ENCODE results near the gene UBE2V1.

The UBE2V1 gene

DNA sequence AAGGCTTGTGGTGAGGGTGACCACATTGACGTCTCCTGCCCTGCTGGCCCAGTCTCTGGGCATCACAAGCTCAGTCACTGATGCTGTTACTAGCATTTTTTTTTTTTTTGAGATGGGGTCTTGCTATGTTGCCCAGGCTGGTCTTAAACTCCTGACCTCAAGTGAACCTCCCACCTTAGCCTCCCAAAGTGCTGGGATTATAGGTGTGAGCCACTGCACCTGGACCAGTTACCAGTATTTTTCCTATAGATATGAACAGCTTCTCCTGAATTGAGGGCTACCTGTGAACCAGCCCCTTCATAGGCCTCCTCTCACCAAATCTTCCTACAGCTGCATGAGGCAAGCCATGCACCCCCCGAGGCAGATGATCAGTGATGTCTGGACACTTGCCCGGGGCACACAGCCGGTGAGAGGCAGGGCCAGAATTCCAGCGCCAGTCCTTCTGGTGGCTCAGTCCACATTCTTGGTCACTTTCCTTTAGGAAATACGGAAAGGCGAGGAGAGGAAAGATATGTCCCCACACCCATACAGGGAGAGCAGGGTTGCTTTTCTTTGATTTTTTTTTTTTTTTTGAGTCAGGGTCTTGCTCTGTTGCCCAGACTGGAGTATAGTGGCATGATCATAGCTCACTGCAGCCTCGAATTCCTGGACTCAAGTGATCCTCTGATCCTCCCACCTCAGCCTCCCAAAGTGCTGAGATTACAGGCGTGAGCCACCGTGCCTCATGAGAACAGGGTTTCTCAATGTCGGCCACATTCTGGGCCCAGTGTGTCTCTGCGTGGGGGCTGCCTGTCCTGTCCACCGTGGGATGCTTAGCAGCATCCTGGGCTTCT, 50.7 kb downstream of the UBE2V1 start:
- no peak for DNase-seq (ENCODE audit: low read depth)

DNA sequence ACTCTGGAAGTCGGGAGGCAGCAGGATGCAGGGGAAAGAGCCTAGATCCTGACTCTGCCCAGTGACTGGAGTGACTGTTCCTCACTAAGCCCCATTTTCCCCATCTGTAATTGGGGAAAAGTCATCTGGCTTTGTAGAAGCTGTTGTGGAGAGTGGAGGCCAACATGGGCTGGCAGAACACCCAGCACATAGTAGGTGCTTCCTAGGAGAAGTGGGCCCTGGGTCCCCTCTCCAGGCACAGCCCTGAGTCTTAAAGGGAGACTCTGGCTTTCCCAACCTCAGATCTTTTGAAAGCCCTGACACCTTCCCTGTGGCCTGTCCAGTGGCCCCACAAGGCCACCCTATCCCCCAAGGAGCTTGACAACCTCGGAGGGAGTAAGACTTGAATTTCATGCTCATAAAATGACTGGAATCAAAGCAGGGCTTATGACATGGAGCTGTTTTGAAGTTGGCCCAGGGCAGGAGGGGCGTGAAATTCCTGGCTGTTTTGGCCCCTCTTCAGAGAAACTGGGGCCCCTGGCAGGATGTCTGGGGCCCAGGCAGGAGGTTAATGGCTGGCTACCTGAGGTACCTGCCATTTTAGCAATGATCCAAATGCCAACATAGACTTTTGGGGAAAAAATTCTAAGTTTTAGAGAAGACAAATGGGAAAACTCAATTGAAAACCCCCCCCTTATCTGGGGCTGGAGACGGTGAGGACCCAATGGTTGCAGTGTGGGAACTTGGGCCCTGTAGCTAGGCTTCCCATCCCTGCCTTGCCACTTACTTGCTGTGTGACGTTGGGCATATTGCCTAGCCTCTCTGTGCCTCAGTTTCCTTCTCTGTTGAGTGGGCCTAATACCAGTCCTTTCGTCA, 51.6 kb downstream of the UBE2V1 start:
- no peak for DNase-seq (ENCODE audit: low read depth)

DNA sequence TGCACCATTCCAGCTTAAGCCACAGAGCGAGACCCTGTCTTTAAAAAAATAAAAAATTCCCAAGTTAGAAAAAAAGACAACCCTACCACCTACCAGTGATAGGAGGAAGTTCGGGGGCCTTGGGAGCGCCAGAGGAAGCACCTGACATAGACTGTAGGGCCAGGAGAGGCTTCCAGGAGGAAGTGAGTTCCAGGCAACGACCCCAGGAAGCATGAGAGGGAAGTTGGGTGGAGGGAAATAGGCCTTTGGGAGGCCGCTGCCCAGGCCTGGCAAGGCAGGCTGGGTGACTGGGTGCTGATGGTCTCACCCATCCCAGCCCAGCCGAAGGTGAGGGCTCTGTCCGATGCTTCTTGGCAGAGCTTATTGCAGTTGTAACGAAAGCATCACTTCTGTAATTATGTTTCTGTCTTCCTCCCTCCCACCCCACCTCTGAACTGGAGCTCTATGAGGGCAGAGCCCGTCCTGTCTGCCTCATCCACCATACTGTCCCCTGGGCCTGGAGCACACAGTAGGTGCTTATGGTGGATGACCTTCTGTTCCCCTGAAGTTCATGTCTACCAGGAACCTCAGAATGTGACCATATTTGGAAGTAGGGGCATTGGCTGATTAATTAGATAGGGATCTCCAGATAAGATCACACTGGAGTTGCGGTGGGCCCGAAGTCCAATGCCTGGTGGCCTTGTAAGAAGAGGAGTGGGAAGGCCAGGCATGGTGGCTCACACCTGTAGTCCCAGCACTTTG, 54.1 kb downstream of the UBE2V1 start:
- DNase-seq (ENCODE audit: low read depth): no peak

DNA sequence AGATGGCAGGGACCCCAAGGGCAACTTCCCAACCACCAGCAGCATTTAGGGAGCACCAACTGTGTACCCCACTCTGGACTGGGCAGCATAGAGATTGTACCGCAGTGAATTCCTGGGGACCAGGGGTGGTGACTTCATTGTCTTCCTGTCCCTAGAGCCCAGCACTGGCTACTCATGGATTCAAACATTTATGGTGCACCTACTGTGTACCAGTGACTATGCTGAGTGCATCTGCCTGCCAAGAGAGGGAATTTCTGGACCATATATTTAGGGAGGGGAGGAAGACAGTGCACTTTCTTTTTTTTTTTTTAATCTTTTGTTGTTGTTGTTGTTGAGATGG, 55.3 kb downstream of the UBE2V1 start:
- no peak for DNase-seq (ENCODE audit: low read depth)

DNA sequence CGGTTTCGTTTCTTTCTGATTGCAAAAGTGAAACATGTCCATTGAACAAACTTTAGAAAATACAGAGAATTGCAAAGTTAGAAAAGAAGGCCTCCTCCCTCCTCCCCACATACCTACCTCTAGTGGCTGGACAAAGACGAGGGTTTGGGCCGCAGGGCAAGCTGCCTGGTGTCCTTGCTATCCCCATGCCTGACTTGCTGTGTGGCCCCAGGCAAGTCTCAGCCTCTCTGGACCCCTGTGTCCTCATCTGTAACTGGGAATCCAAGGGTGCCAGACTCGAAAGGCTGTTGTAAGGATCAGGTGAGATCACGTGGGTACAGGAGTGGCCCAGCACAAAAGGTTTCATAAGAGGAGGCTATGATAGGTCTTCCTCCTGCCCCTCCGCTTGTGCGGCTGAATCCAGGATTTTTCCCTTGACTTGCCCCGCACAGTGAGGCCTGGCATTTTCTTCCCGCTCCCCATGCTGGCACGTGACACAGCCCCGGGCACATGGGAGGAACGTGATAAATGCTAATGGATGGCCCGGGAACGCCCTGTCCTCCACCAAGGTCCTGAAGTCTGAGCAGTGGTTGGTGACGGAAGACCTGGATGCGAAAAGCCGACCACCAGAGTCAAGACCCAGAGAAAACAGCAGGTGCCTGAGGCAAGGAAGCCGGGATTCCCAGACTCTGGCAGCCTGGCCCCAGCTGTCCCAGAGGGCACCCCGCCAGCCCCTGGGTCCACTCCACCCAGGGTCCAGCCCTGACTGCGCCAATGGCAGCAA, 55.8 kb downstream of the UBE2V1 start:
- DNase-seq (ENCODE audit: low read depth): no peak

DNA sequence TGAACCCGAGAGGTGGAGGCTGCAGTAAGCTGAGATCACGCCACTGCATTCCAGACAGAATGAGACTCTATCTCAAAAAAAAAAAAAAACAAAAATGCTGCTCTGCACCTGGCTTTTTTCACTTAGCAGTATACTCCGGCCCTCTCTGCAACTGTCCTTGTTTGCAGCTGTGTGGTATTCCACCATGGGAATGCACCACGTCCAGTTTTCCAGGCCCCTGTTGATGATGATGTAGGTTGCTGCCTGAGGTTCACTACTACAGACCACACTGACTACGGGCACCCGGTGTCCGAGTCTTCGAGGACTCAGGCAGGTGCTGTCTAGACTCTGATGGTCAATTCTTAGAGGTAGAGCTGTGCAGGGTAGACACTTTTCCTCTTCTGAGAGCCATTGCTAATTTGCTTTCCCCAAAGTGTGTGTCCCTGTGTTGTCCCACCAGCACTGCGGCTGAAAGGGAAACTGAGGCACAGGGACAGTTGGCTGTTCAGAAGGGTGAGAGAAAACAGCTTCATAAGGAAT, 56.5 kb downstream of the UBE2V1 start:
- DNase-seq (ENCODE audit: low read depth): no peak

DNA sequence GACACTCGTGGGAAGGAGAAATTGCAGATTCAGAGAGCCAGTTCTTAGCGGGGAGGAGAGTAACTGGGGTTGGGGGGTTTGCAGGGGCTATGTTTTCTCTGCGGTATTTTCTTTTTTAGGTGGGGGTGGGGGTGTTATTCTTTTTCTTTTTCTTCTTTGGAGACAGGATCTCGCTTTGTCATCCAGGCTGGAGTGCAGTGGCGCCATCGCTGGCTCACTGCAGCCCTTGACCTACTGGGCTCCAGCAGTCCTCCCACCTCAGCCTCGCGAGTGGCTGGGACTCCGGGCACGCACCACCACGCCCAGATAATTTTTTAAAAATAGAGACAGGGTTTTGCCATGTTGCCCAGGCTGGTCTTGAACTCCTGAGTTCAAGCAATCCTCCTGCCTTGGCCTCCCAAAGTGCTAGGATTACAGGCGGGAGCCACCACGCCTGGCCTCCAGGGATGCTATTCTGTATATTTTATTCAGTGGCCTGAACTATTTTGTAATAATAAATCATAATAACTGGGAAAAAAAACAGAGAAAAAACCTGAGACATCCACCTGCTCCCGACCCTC, 57.3 kb downstream of the UBE2V1 start:
- DNase-seq (ENCODE audit: low read depth): no peak

DNA sequence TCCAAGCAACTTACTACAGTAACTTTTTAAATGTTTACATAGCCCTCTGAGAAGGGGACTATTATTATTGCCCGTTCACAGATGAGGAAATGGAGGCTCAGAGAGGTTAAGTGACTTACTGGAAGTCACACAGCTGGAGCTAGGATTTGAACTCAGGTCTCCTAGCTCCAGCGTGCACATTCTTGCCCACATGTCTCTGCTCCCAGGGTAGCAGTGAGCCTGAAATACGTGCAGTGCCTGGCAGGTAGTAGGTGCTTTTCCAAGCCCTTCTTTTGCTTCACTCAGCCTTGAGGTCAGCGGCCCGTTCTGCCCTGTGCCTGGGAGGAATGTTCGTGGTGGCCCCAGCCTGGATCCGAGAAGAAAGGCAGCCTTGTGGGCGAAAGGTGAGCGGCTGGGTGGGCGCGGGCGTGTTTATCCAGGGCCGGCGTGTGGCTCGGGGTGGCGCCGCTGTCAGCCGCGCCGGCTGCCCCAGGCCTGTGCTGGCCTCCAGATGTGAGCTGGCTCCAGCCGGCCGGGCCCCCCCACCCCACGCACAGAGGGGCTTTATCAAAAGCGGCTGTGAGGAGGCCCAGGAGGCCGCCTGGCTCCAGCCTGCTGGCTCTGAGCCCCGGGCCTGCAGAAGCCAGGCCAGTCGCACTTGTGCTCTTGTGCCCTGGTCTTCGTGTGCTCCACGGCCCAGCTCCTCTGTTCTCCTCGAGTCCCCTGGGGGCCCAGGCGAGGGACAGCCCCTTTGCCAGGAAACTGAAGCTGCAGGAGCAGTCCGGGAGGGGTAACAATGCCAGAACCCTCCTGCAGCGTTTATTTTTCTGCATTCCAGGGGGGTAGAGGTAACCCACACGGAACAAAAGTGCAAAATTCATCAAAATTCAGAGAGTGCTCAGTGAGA, 58.1 kb downstream of the UBE2V1 start:
- no peak for DNase-seq (ENCODE audit: low read depth)

DNA sequence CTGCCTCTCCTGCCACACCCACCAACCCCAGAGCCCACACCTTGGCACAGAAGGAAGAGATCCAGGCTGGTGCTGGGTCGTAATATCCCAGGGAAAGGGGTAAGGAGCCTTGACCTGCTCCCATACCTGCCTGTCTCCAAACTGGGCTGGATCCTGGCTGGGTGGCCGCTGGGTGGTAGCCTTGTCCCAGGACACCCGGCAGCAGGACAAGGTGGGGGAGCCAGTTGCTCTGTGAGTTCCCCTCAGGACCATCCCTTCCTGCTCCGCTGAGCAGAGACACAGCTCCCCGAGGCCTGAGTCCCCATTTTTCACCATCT, 58.8 kb downstream of the UBE2V1 start:
- DNase-seq (ENCODE audit: low read depth): no peak

DNA sequence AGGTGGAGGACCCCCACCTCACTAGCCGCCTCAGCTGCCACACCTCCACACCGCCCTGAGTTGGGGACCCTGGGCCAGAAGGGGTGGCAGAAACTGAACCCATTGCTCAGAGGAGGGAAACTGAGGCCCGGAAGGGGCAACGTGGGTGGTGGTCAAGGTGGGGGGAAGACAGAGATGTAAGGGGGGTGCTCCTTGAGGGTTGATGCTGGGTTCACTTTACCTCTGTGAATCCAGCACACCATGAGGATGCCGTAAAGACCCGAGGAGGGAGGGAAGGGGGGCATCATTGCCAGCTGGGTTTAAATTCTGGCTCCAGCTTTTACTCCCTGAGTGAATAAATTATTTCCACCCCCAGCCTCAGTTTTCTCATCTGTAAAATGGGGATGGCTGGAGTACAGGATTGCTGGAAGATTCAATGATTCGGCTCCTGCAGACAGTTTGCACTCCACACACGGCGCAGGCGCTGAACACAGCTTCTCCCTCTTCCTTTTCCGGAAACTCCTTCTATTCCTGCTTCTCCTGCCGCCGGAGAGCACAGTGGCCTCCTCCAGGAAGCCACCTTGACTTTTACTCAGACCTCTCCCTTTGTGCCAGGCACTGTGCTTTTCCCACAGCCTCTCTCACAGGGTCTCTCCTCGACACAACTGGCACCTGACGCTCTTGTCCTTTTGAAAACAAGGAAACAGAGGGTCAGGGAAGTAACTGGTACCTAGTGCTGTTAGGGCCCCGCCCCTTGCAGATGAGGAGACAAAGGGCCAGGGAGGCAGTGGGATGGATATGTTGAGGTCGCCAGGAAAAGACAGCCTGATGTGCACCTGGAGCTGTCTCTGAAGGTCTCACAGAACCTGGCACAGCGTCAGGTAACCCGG, 59.4 kb downstream of the UBE2V1 start:
- DNase-seq (ENCODE audit: low read depth): no peak

DNA sequence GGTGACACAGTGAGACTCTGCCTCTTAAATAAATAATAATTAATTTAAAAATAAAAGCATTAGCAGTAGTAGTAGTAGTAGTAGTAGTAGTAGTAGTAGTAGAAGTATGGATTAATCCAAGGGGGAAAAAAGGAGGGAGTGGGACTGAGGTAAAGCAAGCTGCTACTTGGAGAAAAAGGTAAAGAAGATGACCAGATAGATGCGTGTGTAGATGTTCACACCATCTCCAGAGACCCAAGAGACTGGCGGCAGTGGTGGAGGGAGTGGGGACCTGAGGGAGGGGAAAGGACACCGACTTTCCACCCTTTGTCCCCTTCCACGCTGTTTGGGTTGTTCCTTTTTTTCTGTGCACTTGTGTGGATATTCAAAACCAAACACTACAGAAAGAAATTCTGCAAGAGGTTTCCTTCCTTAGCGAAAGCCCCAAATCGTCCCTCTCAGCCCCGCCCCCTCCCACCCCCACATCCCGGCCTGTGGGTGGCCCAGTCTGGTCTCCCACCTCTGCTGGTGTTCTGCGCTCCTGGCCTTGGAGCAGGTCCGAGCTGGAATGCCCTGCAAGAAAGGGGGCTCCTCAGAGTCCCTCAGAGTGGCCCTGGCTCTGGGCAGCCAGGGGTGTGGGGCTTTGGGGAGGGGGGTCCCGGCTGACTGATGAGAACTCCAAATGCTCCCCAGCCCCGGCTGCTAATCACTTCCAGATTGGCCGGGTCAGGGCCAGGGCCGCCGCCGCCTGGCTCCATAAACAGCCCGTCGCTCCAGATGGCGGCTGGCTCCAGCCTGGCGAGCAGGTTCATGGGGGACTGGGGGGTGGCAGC, 60.2 kb downstream of the UBE2V1 start:
- DNase-seq (ENCODE audit: low read depth): no peak

DNA sequence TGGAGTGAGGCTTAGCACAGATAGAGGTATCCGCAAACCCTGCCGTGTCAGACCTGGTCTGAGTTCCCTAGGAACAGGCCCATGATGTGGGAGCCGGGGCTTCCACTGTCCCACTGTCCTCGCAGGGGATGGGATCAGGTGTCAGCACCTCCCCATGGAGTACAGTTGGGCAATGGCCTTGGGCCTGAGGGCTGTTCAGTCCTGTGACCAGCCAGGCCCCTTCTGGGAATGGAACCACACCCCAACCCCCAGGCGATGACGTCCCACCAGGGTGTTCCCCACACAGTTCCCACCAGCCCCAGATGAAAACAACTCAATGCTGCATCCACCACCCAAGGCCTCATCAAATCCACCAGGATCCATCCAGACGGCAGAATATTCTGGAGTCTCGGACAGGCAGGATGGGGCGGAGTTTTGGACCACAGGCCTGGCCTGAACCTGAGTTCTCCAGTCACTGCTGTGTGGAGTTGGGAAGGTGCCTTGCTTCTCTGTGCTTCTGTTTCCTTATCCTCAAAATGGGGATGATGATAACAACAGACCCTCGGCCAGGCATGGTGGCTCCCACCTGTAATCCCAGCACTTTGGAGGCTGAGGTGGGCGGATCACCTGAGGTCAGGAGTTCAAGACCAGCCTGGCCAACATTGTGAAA, 62.2 kb downstream of the UBE2V1 start:
- DNase-seq (ENCODE audit: low read depth): no peak

DNA sequence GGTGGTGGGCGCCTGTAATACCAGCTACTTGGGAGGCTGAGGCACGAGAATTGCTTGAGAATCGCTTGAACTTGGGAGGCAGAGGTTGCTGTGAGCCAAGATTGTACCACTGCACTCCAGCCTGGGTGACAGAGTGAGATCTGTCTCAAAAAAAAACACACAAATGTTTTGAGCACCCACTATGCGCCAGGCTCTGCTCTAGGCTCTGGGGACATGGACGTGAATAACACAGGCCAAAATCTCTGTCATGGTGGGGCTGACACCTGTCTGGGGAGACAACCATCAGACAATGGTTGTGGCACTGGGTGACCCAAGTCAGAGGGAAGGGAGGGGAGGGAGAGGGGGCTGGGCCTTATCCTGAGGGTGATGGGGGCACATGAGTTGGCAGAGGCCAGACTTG, 62.7 kb downstream of the UBE2V1 start:
- no peak for DNase-seq (ENCODE audit: low read depth)

DNA sequence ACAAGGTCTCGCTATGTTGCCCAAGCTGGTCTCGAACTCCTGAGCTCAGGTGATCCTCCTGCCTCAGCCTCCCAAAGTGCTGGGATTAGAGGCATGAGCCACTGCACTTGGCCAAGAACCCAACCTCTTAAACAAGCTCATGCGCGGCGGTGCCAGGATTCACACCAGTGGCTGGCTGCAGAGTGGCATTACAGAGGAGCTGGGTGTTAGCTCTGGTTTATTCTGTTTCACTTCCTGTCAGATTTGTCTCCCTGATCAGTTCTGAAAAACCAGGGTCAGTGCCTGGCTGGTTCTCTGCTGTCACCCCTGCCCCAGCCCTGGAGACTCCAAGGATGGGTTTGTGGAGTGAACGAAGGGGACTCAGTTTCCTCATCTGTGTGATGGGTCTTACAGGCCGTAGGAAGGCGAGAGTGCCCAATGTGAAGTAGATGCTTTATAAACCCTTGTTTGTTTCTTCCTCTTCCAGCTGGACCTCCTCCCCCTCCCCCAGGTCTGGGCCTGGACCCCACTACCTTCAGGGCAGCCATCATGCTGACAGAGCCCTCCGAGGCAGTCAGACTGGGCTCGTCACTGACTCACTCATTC, 63.4 kb downstream of the UBE2V1 start:
- no peak for DNase-seq (ENCODE audit: low read depth)

DNA sequence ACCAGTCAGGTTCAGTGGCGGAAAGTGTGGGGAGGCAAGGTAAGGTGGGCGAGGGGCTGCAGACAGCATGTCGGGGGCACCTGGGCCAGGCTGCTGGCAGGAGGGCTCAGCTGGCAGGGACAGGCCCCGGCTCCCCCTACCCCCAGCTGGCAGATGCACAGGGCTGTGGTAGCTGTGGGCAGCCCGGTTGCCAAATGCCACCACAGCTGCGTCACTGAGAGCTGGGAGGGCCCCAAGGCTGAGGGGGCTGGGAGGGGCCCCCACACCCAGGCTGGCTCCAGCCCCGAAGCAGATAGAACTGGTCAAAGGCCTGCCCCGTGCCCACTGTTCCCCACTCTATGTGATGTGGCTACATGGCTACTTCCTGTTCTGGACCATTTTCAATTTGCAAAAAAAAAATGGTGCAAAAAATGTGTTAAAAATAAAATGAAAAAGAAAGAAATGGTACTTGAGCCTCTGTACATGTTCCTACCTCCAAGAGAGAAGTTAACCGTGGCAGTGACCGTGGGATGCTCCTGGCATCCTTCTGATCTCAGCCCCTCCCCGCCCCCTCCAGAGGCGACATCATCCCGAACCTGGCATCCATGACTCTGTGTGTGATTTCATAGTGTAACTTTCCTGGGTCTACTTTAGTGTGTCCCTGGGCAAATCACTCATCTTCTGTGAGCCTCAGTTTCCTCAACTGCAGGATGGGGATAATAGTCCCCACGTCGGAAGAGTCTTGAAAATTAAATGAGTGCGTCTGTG, 64.4 kb downstream of the UBE2V1 start:
- DNase-seq (ENCODE audit: low read depth): no peak

DNA sequence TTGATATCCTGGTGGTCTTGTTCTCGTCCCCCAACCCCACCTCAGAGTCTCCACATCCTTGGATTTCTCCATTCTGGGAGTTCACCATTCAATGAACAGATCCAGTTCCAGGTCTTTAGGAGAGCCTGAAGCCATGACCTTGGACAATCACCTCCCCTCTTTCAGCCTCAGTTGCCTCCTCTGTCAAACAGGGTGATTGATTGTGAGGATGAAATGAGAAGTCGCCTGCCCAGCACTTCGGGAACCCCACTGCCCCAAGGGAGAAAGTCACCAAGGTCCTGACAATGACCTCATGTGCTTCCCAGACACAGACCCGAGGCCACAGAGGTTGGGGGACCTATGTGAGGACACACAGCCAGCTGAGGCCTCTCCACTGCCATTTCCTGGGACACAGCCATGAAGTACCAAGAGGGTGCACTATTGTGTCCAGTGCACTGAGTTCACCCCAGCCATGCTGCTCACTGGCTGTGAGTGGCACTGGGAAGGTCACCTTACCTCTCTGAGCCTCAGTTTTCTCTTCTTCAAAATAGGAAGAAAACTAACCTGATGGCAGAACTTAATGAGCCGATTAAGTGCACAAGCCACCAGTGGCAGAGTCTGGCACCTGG, 68.5 kb downstream of the UBE2V1 start:
- no peak for DNase-seq (ENCODE audit: low read depth)
